GM12865 (cell line): ENCODE results near the gene LAMTOR3.

Source experiments
- DNase-seq: peaks from one replicate; pipeline ENCODE4 v3.0.0; 2010; ENCODE audit warnings: low read depth
- H3K4me3 ChIP-seq: 2 replicates; pipeline ENCODE4 v1.5.1; 2011; ENCODE audit warnings: mild to moderate bottlenecking, low read depth, low read length, control low read depth
- TF ChIP-seq, protein P1 (sequence below): IDR thresholded peaks from 2 replicates; pipeline ENCODE4 v1.5.1; 2011; ENCODE audit warnings: low read length, control low read depth, low read depth, inconsistent platforms; ENCODE audit not compliant: insufficient read depth; ENCODE audit errors: missing control alignments

The LAMTOR3 gene

GRCh38 chr4:99846891-99847290, 47.3 kb downstream of the LAMTOR3 start:
- no peak for DNase-seq
- peak overlapping the region; percentile 9; the same call in 1 of the 2 replicates for H3K4me3 ChIP-seq

DNA sequence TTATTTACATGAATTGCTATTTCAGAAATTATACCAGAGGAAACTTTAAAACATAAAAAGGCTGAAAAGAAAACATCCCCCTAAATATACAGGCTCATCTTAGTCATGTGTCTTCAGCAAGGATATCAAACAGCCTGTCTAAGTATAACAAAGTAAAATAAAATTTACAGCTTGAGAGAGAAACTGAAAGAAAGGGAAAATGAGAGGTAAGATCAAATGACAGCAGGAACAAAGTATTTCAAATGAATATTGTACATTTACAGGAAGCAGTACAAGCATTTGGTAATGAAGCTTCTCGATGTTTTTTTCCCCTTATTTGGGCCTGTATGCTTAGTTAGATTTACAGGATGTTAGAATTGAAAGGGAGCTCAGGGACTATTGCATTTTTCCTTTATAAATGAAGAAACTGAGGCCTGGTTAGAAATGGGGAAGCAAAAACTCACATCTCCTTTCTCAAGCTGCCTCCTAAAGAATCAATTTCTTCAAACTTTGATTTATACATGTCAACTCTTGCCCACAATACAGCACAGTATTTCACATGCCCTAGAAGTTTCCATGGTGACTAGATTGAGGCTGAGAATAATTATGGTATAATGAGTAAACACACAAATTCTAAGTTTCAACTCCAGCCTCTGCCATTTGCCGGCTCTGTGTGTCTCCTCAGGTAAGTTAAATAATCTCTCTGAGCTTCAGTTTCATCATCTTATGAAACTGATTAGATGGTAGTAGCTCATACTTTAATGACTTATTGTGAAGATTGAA, 48.3 kb downstream of the LAMTOR3 start:
- TF ChIP-seq, protein P1, sequence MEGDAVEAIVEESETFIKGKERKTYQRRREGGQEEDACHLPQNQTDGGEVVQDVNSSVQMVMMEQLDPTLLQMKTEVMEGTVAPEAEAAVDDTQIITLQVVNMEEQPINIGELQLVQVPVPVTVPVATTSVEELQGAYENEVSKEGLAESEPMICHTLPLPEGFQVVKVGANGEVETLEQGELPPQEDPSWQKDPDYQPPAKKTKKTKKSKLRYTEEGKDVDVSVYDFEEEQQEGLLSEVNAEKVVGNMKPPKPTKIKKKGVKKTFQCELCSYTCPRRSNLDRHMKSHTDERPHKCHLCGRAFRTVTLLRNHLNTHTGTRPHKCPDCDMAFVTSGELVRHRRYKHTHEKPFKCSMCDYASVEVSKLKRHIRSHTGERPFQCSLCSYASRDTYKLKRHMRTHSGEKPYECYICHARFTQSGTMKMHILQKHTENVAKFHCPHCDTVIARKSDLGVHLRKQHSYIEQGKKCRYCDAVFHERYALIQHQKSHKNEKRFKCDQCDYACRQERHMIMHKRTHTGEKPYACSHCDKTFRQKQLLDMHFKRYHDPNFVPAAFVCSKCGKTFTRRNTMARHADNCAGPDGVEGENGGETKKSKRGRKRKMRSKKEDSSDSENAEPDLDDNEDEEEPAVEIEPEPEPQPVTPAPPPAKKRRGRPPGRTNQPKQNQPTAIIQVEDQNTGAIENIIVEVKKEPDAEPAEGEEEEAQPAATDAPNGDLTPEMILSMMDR = no peak
- H3K4me3 ChIP-seq = no peak overlapping the region
- peak; percentile 62 for DNase-seq

More at GRCh38 chr4:99846891-99847290, 47.3 kb downstream of the LAMTOR3 start:
- TF ChIP-seq, protein P1 = no peak

GRCh38 chr4:99845179-99845578, 49.0 kb downstream of the LAMTOR3 start:
- TF ChIP-seq, protein P1 = no peak
- DNase-seq = no peak

DNA sequence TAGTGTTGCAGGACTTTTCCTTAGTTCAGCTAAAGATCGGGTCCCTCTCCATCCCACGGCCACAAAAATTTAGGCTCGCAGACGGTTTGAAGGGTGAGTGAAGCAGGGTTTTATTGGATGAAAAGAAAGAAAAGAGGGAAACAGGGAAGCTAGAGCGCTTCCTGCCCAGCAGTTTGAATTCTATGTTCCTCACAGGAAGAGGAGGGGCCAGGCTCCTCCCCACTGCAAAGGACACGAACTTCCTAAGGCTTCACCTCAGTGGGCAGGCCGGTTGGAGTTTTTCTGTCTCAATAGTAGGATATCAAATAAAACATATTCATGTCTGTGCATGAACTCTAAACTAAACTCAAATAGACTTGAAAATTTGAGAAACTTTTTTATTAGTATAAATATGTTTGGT, 50.2 kb downstream of the LAMTOR3 start:
- DNase-seq = no peak
- H3K4me3 ChIP-seq = no peak overlapping the region
- TF ChIP-seq, protein P1 = no peak

More at GRCh38 chr4:99845179-99845578, 49.0 kb downstream of the LAMTOR3 start:
- no peak overlapping the region for H3K4me3 ChIP-seq

GRCh38 chr4:99843413-99843812, 50.8 kb downstream of the LAMTOR3 start:
- TF ChIP-seq, protein P1 = no peak
- no peak for DNase-seq
- H3K4me3 ChIP-seq = no peak overlapping the region

DNA sequence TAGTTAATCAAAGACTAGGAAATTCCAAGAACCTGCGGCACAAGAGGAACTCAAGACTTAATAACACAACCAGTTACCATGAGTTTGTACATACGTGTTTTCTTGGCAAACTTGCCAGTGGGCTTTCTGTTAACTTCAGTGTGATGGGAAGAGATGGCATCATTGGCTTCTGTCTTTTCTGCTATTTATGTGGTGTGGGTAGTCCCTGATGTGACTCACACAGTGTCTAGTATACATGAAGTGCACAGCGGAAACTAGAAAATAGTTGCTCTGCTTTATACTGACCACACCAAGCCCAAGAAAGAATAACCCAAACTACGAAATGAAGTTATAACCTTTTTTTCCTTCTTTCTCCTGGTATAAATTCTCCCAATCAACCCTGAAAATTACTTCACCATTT, 53.1 kb downstream of the LAMTOR3 start:
- TF ChIP-seq, protein P1 = no peak
- DNase-seq = no peak
- H3K4me3 ChIP-seq = no peak overlapping the region

DNA sequence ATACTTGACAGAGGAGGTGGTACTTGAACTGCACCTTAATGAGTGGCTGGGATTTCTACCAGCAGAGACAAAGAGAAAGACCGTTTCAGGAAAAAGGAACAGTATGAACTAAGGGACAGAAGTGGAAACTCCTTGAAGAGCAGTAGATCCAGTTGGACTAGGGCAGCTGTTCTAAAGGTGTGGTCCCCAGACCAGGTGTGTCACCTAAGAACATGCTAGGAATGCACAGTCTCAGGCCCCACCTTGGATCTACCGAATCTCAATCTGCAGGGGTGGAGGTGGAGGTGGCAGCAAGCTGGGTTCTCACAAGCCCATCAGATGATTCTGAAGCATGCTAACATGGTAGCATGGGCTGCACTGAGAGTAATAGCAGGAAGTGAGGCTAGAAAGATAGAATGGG, 55.3 kb downstream of the LAMTOR3 start:
- TF ChIP-seq, protein P1 = no peak
- DNase-seq = no peak
- no peak overlapping the region for H3K4me3 ChIP-seq
